CD8-positive, alpha-beta memory T cell (primary cell): ENCODE results near the gene NPHS1. TPM values are rescaled to one million over a fixed set of nuclear protein-coding genes. Genes with fewer than 3 reads are reported as not detected.
"Not testable (repeated sequence)": the region's sequence is repeated elsewhere in the genome, so short reads cannot be mapped to it uniquely, and the experiment has no call there.

Experiments used
- CTCF ChIA-PET: fragments of 350-600 bp; sonication (Branson Sonifier 250); formaldehyde crosslinking; loops from one replicate; lab custom pipeline; 2021; ENCODE audit warnings: antibody characterized with exemption; lab: Charles Lee
- POLR2A ChIA-PET: fragments of 350-600 bp; sonication (Branson Sonifier 250); formaldehyde crosslinking; loops from one replicate; lab custom pipeline; 2021; ENCODE audit warnings: antibody characterized with exemption; lab: Charles Lee
- DNase-seq, 5 donors: peaks; one replicate each; pipeline versions ENCODE4 v3.0.0 to v3.0.0-alpha.2; 2020 to 2022; ENCODE audit warnings: mixed read lengths in 1 of 5
- H3K27ac ChIP-seq: one replicate; pipeline ENCODE4 v1.7.0; 2013; ENCODE audit warnings: low read depth, mild to moderate bottlenecking, low read length, moderate library complexity
- H3K27me3 ChIP-seq: 2 replicates; pipeline ENCODE4 v1.7.0; 2013; ENCODE audit warnings: low read length, mild to moderate bottlenecking; ENCODE audit not compliant: insufficient read depth, poor library complexity, severe bottlenecking
- H3K36me3 ChIP-seq: 2 replicates; pipeline ENCODE4 v1.7.0; 2013; ENCODE audit warnings: mild to moderate bottlenecking, low read length, moderate library complexity; ENCODE audit not compliant: insufficient read depth
- H3K4me1 ChIP-seq: 2 replicates; pipeline ENCODE4 v1.7.0; 2013; ENCODE audit warnings: mild to moderate bottlenecking, low read length, moderate library complexity; ENCODE audit not compliant: insufficient read depth
- H3K4me3 ChIP-seq: 2 replicates; pipeline ENCODE4 v1.7.0; 2013; ENCODE audit warnings: mild to moderate bottlenecking, low read length
- H3K9me3 ChIP-seq: 2 replicates; pipeline ENCODE4 v1.7.0; 2013; ENCODE audit warnings: mild to moderate bottlenecking, low read length
- H3K27ac Mint-ChIP-seq, 8 donors: one replicate each; pipeline ENCODE4 v1.8.0; 2020 to 2021; ENCODE audit warnings: mixed read lengths in 8 of 8, mild to moderate bottlenecking in 6 of 8, inconsistent platforms in 3 of 8, moderate library complexity in 3 of 8
- H3K27me3 Mint-ChIP-seq, 2 donors: one replicate each; pipeline ENCODE4 v1.8.0; 2020 to 2021; ENCODE audit warnings: mixed read lengths in 2 of 2, mild to moderate bottlenecking in 1 of 2, moderate library complexity in 1 of 2
- H3K36me3 Mint-ChIP-seq, 3 donors: one replicate each; pipeline ENCODE4 v1.8.0; 2020 to 2021; ENCODE audit warnings: mixed read lengths in 3 of 3, inconsistent platforms in 1 of 3, mild to moderate bottlenecking in 1 of 3
- H3K4me1 Mint-ChIP-seq, 3 donors: one replicate each; pipeline ENCODE4 v1.8.0; 2020 to 2021; ENCODE audit warnings: mixed read lengths in 3 of 3, inconsistent platforms in 1 of 3, mild to moderate bottlenecking in 1 of 3
- H3K4me3 Mint-ChIP-seq, 7 donors: one replicate each; pipeline ENCODE4 v1.8.0; 2020 to 2021; ENCODE audit warnings: mixed read lengths in 7 of 7, mild to moderate bottlenecking in 6 of 7, moderate library complexity in 4 of 7, inconsistent platforms in 2 of 7
- H3K9me3 Mint-ChIP-seq, 5 donors: one replicate each; pipeline ENCODE4 v1.8.0; 2020 to 2022; ENCODE audit warnings: mixed read lengths in 5 of 5, mild to moderate bottlenecking in 3 of 5, moderate library complexity in 2 of 5, inconsistent platforms in 1 of 5
- polyA plus RNA-seq: library from polyadenylated mRNA; unstranded; fragments of 300-500 nt; fragmentation: Illumina TruSeq; gene quantifications from one replicate; pipeline ENCODE4 v1.2.3, GENCODE V29; 2021
- total RNA-seq, 2 experiments: library from RNA; stranded (reverse); gene quantifications; one replicate each; pipeline ENCODE4 v1.2.3, GENCODE V29; 2021

Gene NPHS1
- total and polyA plus RNA-seq, 3 experiments from 2014 or later: not detected

GRCh38 chr19:35797663-35798062 is 54.6 kb downstream of the NPHS1 start:
- H3K27ac Mint-ChIP-seq: no peak overlapping the region
- H3K36me3 Mint-ChIP-seq: no peaks in the 10 kb centered on the region
- peak overlapping the region in 1 of 7 donors; percentile 37 for H3K4me3 Mint-ChIP-seq
- H3K36me3 ChIP-seq: no peaks in the 10 kb centered on the region
- CTCF ChIA-PET: no interaction called here
- POLR2A ChIA-PET: no interaction called here
- no peaks in the 10 kb centered on the region for H3K9me3 Mint-ChIP-seq
- peaks cover 0 to 6% (median 0%) of the 10 kb centered on the region in 3 donors for H3K4me1 Mint-ChIP-seq
- H3K27me3 Mint-ChIP-seq: peaks cover 19 to 40% of the 10 kb centered on the region in 2 donors
- no peak for DNase-seq
- H3K27me3 ChIP-seq: no peaks in the 10 kb centered on the region
- H3K4me1 ChIP-seq: no peaks in the 10 kb centered on the region
- no peaks in the 10 kb centered on the region for H3K9me3 ChIP-seq
- no peak overlapping the region for H3K4me3 ChIP-seq
- no peak overlapping the region for H3K27ac ChIP-seq

- H3K4me3 Mint-ChIP-seq: peak overlapping the region in 2 of 7 donors; percentile 15 to 20
- Histone ChIP-seq H3K27me3 (no peaks in the 10 kb centered on the region), H3K4me1 (no peaks in the 10 kb centered on the region), H3K27ac (no peak overlapping the region), H3K9me3 (no peaks in the 10 kb centered on the region), H3K36me3 (no peaks in the 10 kb centered on the region), H3K4me3 (no peak overlapping the region)
- H3K9me3 Mint-ChIP-seq: no peaks in the 10 kb centered on the region
- CTCF ChIA-PET: no interaction called here
- DNase-seq: no peak
- peak overlapping the region in 1 of 8 donors; percentile 47 for H3K27ac Mint-ChIP-seq
- peaks cover 0 to 6% (median 0%) of the 10 kb centered on the region in 3 donors for H3K4me1 Mint-ChIP-seq
- POLR2A ChIA-PET: no interaction called here
- peaks cover 19 to 39% of the 10 kb centered on the region in 2 donors for H3K27me3 Mint-ChIP-seq
- no peaks in the 10 kb centered on the region for H3K36me3 Mint-ChIP-seq
Measured at GRCh38 chr19:35796645-35797542, 55.4 kb downstream of the NPHS1 start.

GRCh38 chr19:35795564-35795963 is 56.7 kb downstream of the NPHS1 start:
- H3K9me3 Mint-ChIP-seq, H3K9me3 ChIP-seq, POLR2A ChIA-PET, H3K4me3 Mint-ChIP-seq, H3K27me3 ChIP-seq, H3K36me3 ChIP-seq, H3K4me1 Mint-ChIP-seq, H3K27ac Mint-ChIP-seq, H3K4me3 ChIP-seq, DNase-seq, H3K27ac ChIP-seq, H3K4me1 ChIP-seq, CTCF ChIA-PET, H3K36me3 Mint-ChIP-seq: not testable (repeated sequence)
- H3K27me3 Mint-ChIP-seq: peaks cover 19 to 36% of the 10 kb centered on the region in 2 donors

- no peaks in the 10 kb centered on the region for H3K36me3 Mint-ChIP-seq
Measured at GRCh38 chr19:35793381-35794165, 58.7 kb downstream of the NPHS1 start.

GRCh38 chr19:35792888-35793287 is 59.4 kb downstream of the NPHS1 start:
- Histone ChIP-seq H3K4me3 (no peak overlapping the region), H3K4me1 (no peaks in the 10 kb centered on the region), H3K27ac (no peak overlapping the region), H3K9me3 (no peaks in the 10 kb centered on the region), H3K36me3 (no peaks in the 10 kb centered on the region), H3K27me3 (no peaks in the 10 kb centered on the region)
- H3K4me1 Mint-ChIP-seq: peaks cover 0 to 6% (median 0%) of the 10 kb centered on the region in 3 donors
- no peak overlapping the region for H3K4me3 Mint-ChIP-seq
- ChIA-PET POLR2A (no interaction called here), CTCF (no interaction called here)
- H3K27ac Mint-ChIP-seq: no peak overlapping the region
- H3K9me3 Mint-ChIP-seq: no peaks in the 10 kb centered on the region
- no peaks in the 10 kb centered on the region for H3K36me3 Mint-ChIP-seq
- peaks cover 12 to 28% of the 10 kb centered on the region in 2 donors for H3K27me3 Mint-ChIP-seq
- DNase-seq: no peak

More at GRCh38 chr19:35793381-35794165, 58.7 kb downstream of the NPHS1 start:
- H3K27me3 ChIP-seq: no peaks in the 10 kb centered on the region
- peak overlapping the region in 1 of 8 donors; percentile 47 for H3K27ac Mint-ChIP-seq
- H3K9me3 Mint-ChIP-seq: no peaks in the 10 kb centered on the region
- H3K4me1 Mint-ChIP-seq: peaks cover 0 to 6% (median 0%) of the 10 kb centered on the region in 3 donors
- ChIA-PET CTCF (no interaction called here), POLR2A (no interaction called here)
- H3K4me3 Mint-ChIP-seq: no peak overlapping the region
- no peaks in the 10 kb centered on the region for H3K36me3 ChIP-seq
- no peak overlapping the region for H3K27ac ChIP-seq
- DNase-seq: no peak
- no peaks in the 10 kb centered on the region for H3K4me1 ChIP-seq
- peaks cover 16 to 32% of the 10 kb centered on the region in 2 donors for H3K27me3 Mint-ChIP-seq
- H3K9me3 ChIP-seq: no peaks in the 10 kb centered on the region
- H3K4me3 ChIP-seq: no peak overlapping the region

- no peak for DNase-seq
- POLR2A ChIA-PET: no interaction called here
- no peak overlapping the region for H3K27ac ChIP-seq
- Mint-ChIP-seq H3K27ac (no peak overlapping the region), H3K4me3 (no peak overlapping the region), H3K9me3 (no peaks in the 10 kb centered on the region), H3K27me3 (peaks cover 12 to 25% of the 10 kb centered on the region in 2 donors), H3K36me3 (no peaks in the 10 kb centered on the region), H3K4me1 (peaks cover 0 to 6% (median 0%) of the 10 kb centered on the region in 3 donors)
- no peak overlapping the region for H3K4me3 ChIP-seq
- H3K9me3 ChIP-seq: no peaks in the 10 kb centered on the region
- H3K4me1 ChIP-seq: no peaks in the 10 kb centered on the region
- CTCF ChIA-PET: interaction anchor here (0.5 kb wide), 1 partner anchor 175 kb away, joined by 3 read pairs; no protein-coding TSS in a partner anchor
- no peaks in the 10 kb centered on the region for H3K36me3 ChIP-seq
- H3K27me3 ChIP-seq: no peaks in the 10 kb centered on the region
Measured at GRCh38 chr19:35792312-35792711, 60.0 kb downstream of the NPHS1 start.

GRCh38 chr19:35791814-35792279 is 60.5 kb downstream of the NPHS1 start:
- Mint-ChIP-seq H3K4me3 (no peak overlapping the region), H3K4me1 (peaks cover 0 to 1% (median 0%) of the 10 kb centered on the region in 3 donors), H3K36me3 (no peaks in the 10 kb centered on the region), H3K27ac (no peak overlapping the region), H3K27me3 (peaks cover 9 to 20% of the 10 kb centered on the region in 2 donors), H3K9me3 (no peaks in the 10 kb centered on the region)
- POLR2A ChIA-PET: no interaction called here
- Histone ChIP-seq H3K27ac (no peak overlapping the region), H3K36me3 (no peaks in the 10 kb centered on the region), H3K9me3 (no peaks in the 10 kb centered on the region), H3K4me1 (no peaks in the 10 kb centered on the region), H3K4me3 (no peak overlapping the region), H3K27me3 (no peaks in the 10 kb centered on the region)
- CTCF ChIA-PET: interaction anchor here (0.5 kb wide), 1 partner anchor 176 kb away, joined by 3 read pairs; no protein-coding TSS in a partner anchor
- no peak for DNase-seq
